Measurements from ENCODE around the gene PSMD6.
A peak's percentile ranks its signal among the peaks of the same experiment; 100 is the strongest.

PSMD6 gene

DNA sequence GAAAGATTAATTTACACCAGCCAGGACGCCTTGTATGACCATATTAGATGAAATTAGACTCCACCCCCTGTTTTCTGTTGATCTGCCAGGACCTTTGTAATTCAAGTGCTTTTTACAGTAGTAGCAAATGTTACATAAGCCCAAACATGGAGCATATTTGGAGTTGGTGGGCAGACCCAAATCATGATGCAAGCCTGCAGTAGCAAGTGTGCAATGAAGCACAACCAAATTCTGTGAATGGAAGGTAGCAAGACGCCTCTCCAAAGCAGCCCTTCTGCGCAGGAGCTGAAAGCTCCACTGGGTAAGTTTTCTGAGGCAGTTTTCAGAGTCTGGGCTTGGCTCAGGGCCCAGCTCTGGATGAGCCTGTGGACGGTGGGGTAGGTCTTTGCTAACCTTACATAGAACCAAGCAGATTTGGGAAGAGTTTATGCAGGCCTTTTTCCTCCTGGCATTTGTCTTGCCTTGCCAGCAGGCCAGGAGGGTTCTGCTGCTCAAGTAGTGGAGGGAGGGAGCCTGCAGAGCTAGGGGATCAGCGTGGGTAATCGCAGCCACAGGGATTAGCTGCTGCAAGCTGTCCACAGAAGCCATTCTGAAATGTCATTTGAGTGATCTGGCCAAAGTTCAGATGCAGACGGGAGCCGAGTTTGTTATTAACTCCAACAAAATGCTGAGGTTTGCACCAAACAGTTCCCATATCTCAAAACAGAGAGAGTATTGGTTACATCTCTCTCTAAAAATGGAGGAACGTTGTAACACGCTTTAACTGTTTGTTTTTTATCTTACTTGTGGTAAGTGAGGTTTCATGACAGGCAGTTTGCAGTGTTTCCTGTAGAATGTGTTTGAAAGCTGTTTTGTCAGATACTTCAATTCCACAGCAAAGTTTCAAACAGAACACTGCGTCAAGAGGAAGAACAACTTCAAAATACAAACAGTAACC is 55.4 kb downstream of the PSMD6 start:
- H3K4me3 ChIP-seq (ENCODE audit: low read depth, low read length) = peak overlapping the region; percentile 28

DNA sequence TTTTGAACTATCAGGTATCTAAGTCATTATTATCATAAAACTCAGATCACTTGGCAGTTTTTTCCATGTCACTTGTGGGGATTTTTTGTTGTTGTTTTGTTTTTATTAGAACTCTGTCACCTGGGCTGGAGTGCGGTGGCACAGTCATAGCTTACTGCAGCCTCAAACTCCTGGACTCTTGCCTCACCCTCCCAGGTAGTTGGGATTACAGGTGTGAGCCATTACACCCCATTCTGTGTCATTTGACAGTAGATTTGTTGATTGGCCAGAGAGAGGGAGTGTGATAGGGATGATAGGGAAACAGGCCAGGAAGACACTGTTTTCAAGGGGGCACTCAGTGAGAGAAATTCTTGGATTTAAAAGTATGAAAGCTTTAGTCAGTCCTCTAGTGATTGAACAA is 56.4 kb downstream of the PSMD6 start:
- Histone ChIP-seq H3K9me3 (ENCODE audit: control insufficient read depth, low read length) (no peaks in the 10 kb centered on the region), H3K4me2 (ENCODE audit: low read length) (no peak overlapping the region), H3K36me3 (ENCODE audit: control insufficient read depth, insufficient read depth, low read length) (no peaks in the 10 kb centered on the region), H3K27me3 (ENCODE audit: control insufficient read depth, insufficient read depth, low read length) (no peaks in the 10 kb centered on the region), H3K4me1 (peaks cover 27% of the 10 kb centered on the region), H3K4me3 (ENCODE audit: low read depth, low read length) (no peak overlapping the region), H3K27ac (peak overlapping the region; percentile 90), H3K9ac (no peak overlapping the region), H2AFZ (peak overlapping the region; percentile 4), H3K79me2 (peaks cover 17% of the 10 kb centered on the region)
- TF ChIP-seq, protein P1, sequence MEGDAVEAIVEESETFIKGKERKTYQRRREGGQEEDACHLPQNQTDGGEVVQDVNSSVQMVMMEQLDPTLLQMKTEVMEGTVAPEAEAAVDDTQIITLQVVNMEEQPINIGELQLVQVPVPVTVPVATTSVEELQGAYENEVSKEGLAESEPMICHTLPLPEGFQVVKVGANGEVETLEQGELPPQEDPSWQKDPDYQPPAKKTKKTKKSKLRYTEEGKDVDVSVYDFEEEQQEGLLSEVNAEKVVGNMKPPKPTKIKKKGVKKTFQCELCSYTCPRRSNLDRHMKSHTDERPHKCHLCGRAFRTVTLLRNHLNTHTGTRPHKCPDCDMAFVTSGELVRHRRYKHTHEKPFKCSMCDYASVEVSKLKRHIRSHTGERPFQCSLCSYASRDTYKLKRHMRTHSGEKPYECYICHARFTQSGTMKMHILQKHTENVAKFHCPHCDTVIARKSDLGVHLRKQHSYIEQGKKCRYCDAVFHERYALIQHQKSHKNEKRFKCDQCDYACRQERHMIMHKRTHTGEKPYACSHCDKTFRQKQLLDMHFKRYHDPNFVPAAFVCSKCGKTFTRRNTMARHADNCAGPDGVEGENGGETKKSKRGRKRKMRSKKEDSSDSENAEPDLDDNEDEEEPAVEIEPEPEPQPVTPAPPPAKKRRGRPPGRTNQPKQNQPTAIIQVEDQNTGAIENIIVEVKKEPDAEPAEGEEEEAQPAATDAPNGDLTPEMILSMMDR (IDR thresholded peaks at IDR 0.05) = no peak

More for the DNA sequence above, 55.4 kb downstream of the PSMD6 start:
- H3K27me3 ChIP-seq (ENCODE audit: control insufficient read depth, insufficient read depth, low read length) = no peaks in the 10 kb centered on the region
- peak overlapping the region; percentile 70 for H2AFZ ChIP-seq
- peaks cover 20% of the 10 kb centered on the region for H3K79me2 ChIP-seq
- H3K4me2 ChIP-seq (ENCODE audit: low read length) = peak overlapping the region; percentile 65
- peaks cover 27% of the 10 kb centered on the region for H3K4me1 ChIP-seq
- no peaks in the 10 kb centered on the region for H3K36me3 ChIP-seq (ENCODE audit: control insufficient read depth, insufficient read depth, low read length)
- H3K9me3 ChIP-seq (ENCODE audit: control insufficient read depth, low read length) = no peaks in the 10 kb centered on the region
- TF ChIP-seq, protein P1 (IDR thresholded peaks at IDR 0.05) = no peak
- no peak overlapping the region for H3K9ac ChIP-seq
- H3K27ac ChIP-seq = peak overlapping the region; percentile 90

GRCh38 chr3:63966007-63966406 is 57.3 kb downstream of the PSMD6 start:
- peaks cover 15% of the 10 kb centered on the region for H3K79me2 ChIP-seq
- H3K9me3 ChIP-seq (ENCODE audit: control insufficient read depth, low read length) = no peaks in the 10 kb centered on the region
- no peaks in the 10 kb centered on the region for H3K36me3 ChIP-seq (ENCODE audit: control insufficient read depth, insufficient read depth, low read length)
- no peak overlapping the region for H3K9ac ChIP-seq
- H3K4me3 ChIP-seq (ENCODE audit: low read depth, low read length) = no peak overlapping the region
- TF ChIP-seq, protein P1 (IDR thresholded peaks at IDR 0.05) = no peak
- no peaks in the 10 kb centered on the region for H3K27me3 ChIP-seq (ENCODE audit: control insufficient read depth, insufficient read depth, low read length)
- no peak overlapping the region for H3K4me2 ChIP-seq (ENCODE audit: low read length)
- H2AFZ ChIP-seq = no peak overlapping the region
- peaks cover 27% of the 10 kb centered on the region for H3K4me1 ChIP-seq
- H3K27ac ChIP-seq = no peak overlapping the region

GRCh38 chr3:63964681-63965485 is 58.4 kb downstream of the PSMD6 start:
- H3K9me3 ChIP-seq (ENCODE audit: control insufficient read depth, low read length) = no peaks in the 10 kb centered on the region
- H2AFZ ChIP-seq = no peak overlapping the region
- H3K36me3 ChIP-seq (ENCODE audit: control insufficient read depth, insufficient read depth, low read length) = no peaks in the 10 kb centered on the region
- H3K27me3 ChIP-seq (ENCODE audit: control insufficient read depth, insufficient read depth, low read length) = no peaks in the 10 kb centered on the region
- H3K4me3 ChIP-seq (ENCODE audit: low read depth, low read length) = no peak overlapping the region
- TF ChIP-seq, protein P1 (IDR thresholded peaks at IDR 0.05) = no peak
- peaks cover 24% of the 10 kb centered on the region for H3K4me1 ChIP-seq
- peaks cover 7% of the 10 kb centered on the region for H3K79me2 ChIP-seq
- no peak overlapping the region for H3K4me2 ChIP-seq (ENCODE audit: low read length)
- no peak overlapping the region for H3K9ac ChIP-seq
- no peak overlapping the region for H3K27ac ChIP-seq

Measured in parathyroid adenoma (tissue), 2 donors.